ENCODE results near the gene TNIP3. TPM values are rescaled to one million over a fixed set of nuclear protein-coding genes. Genes with fewer than 3 reads are reported as not detected.

The TNIP3 gene
- total RNA-seq, 4 donors from 2014 or later = 0.48 TPM; not detected in 3

GRCh38 chr4:121192013-121192412 is 27.9 kb upstream of the TNIP3 start:
- no peaks in the 10 kb centered on the region for H3K9me3 ChIP-seq

GRCh38 chr4:121191361-121191760 is 27.2 kb upstream of the TNIP3 start:
- TF ChIP-seq CTCF (IDR thresholded peaks at IDR 0.05) (no peak), POLR2A (IDR thresholded peaks at IDR 0.05) (no peak)
- H3K9me3 ChIP-seq = no peaks in the 10 kb centered on the region
- H3K27me3 ChIP-seq = no peaks in the 10 kb centered on the region
- no peak overlapping the region for H3K4me3 ChIP-seq
- H3K36me3 ChIP-seq = no peaks in the 10 kb centered on the region
- H3K4me1 ChIP-seq = no peaks in the 10 kb centered on the region
- intact Hi-C loops (cut with DNase I; ENCODE audit: low total_unique reads) = no loop called here
- no peak overlapping the region for H3K27ac ChIP-seq
- no peak for DNase-seq

More at GRCh38 chr4:121192013-121192412, 27.9 kb upstream of the TNIP3 start:
- intact Hi-C loops (cut with DNase I; ENCODE audit: low total_unique reads) = no loop called here
- Histone ChIP-seq H3K36me3 (no peaks in the 10 kb centered on the region), H3K27me3 (no peaks in the 10 kb centered on the region), H3K4me1 (no peaks in the 10 kb centered on the region), H3K27ac (no peak overlapping the region), H3K4me3 (no peak overlapping the region)
- DNase-seq = no peak
- TF ChIP-seq POLR2A (IDR thresholded peaks at IDR 0.05) = no peak
- TF ChIP-seq CTCF (IDR thresholded peaks at IDR 0.05) = no peak

GRCh38 chr4:121190389-121190788 is 26.3 kb upstream of the TNIP3 start:
- Histone ChIP-seq H3K27ac (no peak overlapping the region), H3K36me3 (no peaks in the 10 kb centered on the region), H3K9me3 (no peaks in the 10 kb centered on the region), H3K4me1 (no peaks in the 10 kb centered on the region), H3K4me3 (no peak overlapping the region), H3K27me3 (no peaks in the 10 kb centered on the region)
- intact Hi-C loops (cut with DNase I; ENCODE audit: low total_unique reads) = no loop called here
- no peak for TF ChIP-seq CTCF (IDR thresholded peaks at IDR 0.05)
- no peak for TF ChIP-seq POLR2A (IDR thresholded peaks at IDR 0.05)
- DNase-seq = no peak

GRCh38 chr4:121189326-121190215 is 25.4 kb upstream of the TNIP3 start:
- DNase-seq = no peak
- intact Hi-C loops (cut with DNase I; ENCODE audit: low total_unique reads) = no loop called here
- TF ChIP-seq POLR2A (IDR thresholded peaks at IDR 0.05) (no peak), CTCF (IDR thresholded peaks at IDR 0.05) (no peak)

GRCh38 chr4:121187206-121187605 is 23.1 kb upstream of the TNIP3 start:
- Histone ChIP-seq H3K36me3 (no peaks in the 10 kb centered on the region), H3K27ac (no peak overlapping the region), H3K4me3 (no peak overlapping the region), H3K9me3 (no peaks in the 10 kb centered on the region), H3K27me3 (no peaks in the 10 kb centered on the region), H3K4me1 (no peaks in the 10 kb centered on the region)
- TF ChIP-seq CTCF (IDR thresholded peaks at IDR 0.05) = no peak
- no peak for TF ChIP-seq POLR2A (IDR thresholded peaks at IDR 0.05)
- DNase-seq = no peak
- intact Hi-C loops (cut with DNase I; ENCODE audit: low total_unique reads) = no loop called here

More at GRCh38 chr4:121189326-121190215, 25.4 kb upstream of the TNIP3 start:
- Histone ChIP-seq H3K27ac (no peak overlapping the region), H3K27me3 (no peaks in the 10 kb centered on the region), H3K36me3 (no peaks in the 10 kb centered on the region), H3K4me3 (no peak overlapping the region), H3K9me3 (no peaks in the 10 kb centered on the region), H3K4me1 (no peaks in the 10 kb centered on the region)
